Mesendoderm (in vitro differentiated cells): ENCODE measurements around the gene AAR2.

Experiments used
- DNase-seq: peaks from one replicate; pipeline ENCODE4 v3.0.0; 2013
- H2AK5ac ChIP-seq: 2 replicates; pipeline ENCODE4 v1.6.1; 2013; ENCODE audit warnings: low read length, inconsistent platforms
- H2BK120ac ChIP-seq: 2 replicates; pipeline ENCODE4 v1.6.1; 2013; ENCODE audit warnings: low read depth, mild to moderate bottlenecking, low read length, moderate library complexity, mixed read lengths
- H2BK15ac ChIP-seq: replicated peaks from 2 replicates; pipeline ENCODE4 v1.6.1; 2013; ENCODE audit warnings: low read depth, mild to moderate bottlenecking, moderate library complexity
- H2BK5ac ChIP-seq: 2 replicates; pipeline ENCODE4 v1.6.1; 2013; ENCODE audit warnings: low read length, inconsistent platforms
- H3K18ac ChIP-seq: 2 replicates; pipeline ENCODE4 v1.6.1; 2013; ENCODE audit warnings: mild to moderate bottlenecking, low read length, mixed read lengths
- H3K23ac ChIP-seq: one replicate; pipeline ENCODE4 v1.6.1; 2013; ENCODE audit warnings: low read length
- H3K27ac ChIP-seq: 2 replicates; pipeline ENCODE4 v1.5.1; 2013; ENCODE audit warnings: low read depth, mild to moderate bottlenecking, inconsistent platforms, low read length, moderate library complexity
- H3K27me3 ChIP-seq: 2 replicates; pipeline ENCODE4 v1.6.1; 2013; ENCODE audit warnings: low read length, control low read depth, mild to moderate bottlenecking, inconsistent platforms; ENCODE audit not compliant: insufficient read depth, poor library complexity
- H3K36me3 ChIP-seq: 2 replicates; pipeline ENCODE4 v1.6.1; 2013; ENCODE audit warnings: low read length, inconsistent platforms; ENCODE audit not compliant: control insufficient read depth, insufficient read depth
- H3K4ac ChIP-seq: one replicate; pipeline ENCODE4 v1.6.1; 2013; ENCODE audit warnings: low read depth, mild to moderate bottlenecking, low read length, moderate library complexity
- H3K4me1 ChIP-seq: 2 replicates; pipeline ENCODE4 v1.6.1; 2013; ENCODE audit warnings: low read depth, low read length, inconsistent platforms; ENCODE audit not compliant: control insufficient read depth
- H3K4me2 ChIP-seq: 2 replicates; pipeline ENCODE4 v1.6.1; 2013; ENCODE audit warnings: low read length
- H3K4me3 ChIP-seq: 2 replicates; pipeline ENCODE4 v1.5.1; 2013; ENCODE audit warnings: mild to moderate bottlenecking, low read length
- H3K56ac ChIP-seq: one replicate; pipeline ENCODE4 v1.6.1; 2013; ENCODE audit warnings: low read length
- H3K79me1 ChIP-seq: 2 replicates; pipeline ENCODE4 v1.6.1; 2013; ENCODE audit warnings: low read length, inconsistent platforms
- H3K79me2 ChIP-seq: 2 replicates; pipeline ENCODE4 v1.6.1; 2013; ENCODE audit warnings: mild to moderate bottlenecking, low read length; ENCODE audit not compliant: control insufficient read depth, insufficient read depth
- H3K9ac ChIP-seq: 2 replicates; pipeline ENCODE4 v1.6.1; 2013; ENCODE audit warnings: low read length, inconsistent platforms
- H4K5ac ChIP-seq: one replicate; pipeline ENCODE4 v1.6.1; 2013; ENCODE audit warnings: low read length
- H4K8ac ChIP-seq: one replicate; pipeline ENCODE4 v1.6.1; 2013; ENCODE audit warnings: low read depth, mild to moderate bottlenecking, control low read depth, low read length, moderate library complexity
- WGBS: extraction: QIAGEN DNeasy Blood & Tissue Kit; methylation state at CpG from one replicate; pipeline ENCODE4 v1.1.7; 2013; ENCODE audit warnings: low lambda C conversion rate, missing lambda C conversion rate; ENCODE audit not compliant: insufficient coverage; ENCODE audit errors: extremely low coverage; 5-methylcytosine and 5-hydroxymethylcytosine counted together

The AAR2 gene

GRCh38 chr20:36262440-36262839 lies 26.2 kb downstream of the AAR2 start:
- Histone ChIP-seq H3K36me3 (no peaks in the 10 kb centered on the region), H3K27ac (no peak overlapping the region), H4K5ac (no peak overlapping the region), H4K8ac (no peak overlapping the region), H3K9ac (no peak overlapping the region), H3K4me2 (no peak overlapping the region), H2BK120ac (no peak overlapping the region), H2BK5ac (no peak overlapping the region), H3K4me3 (no peak overlapping the region), H3K4ac (no peak overlapping the region), H3K79me2 (no peaks in the 10 kb centered on the region), H3K4me1 (peaks cover 3% of the 10 kb centered on the region), H2AK5ac (no peak overlapping the region), H3K23ac (no peak overlapping the region), H3K18ac (no peak overlapping the region), H3K79me1 (no peaks in the 10 kb centered on the region), H2BK15ac (no peak overlapping the region), H3K56ac (no peak overlapping the region), H3K27me3 (no peaks in the 10 kb centered on the region)
- WGBS, result no CpG with 5 or more reads among the region's 12 CpGs
- DNase-seq, result no peak

GRCh38 chr20:36264426-36265246 lies 28.4 kb downstream of the AAR2 start:
- no peaks in the 10 kb centered on the region for H3K36me3 ChIP-seq
- no peak overlapping the region for H2AK5ac ChIP-seq
- H3K56ac ChIP-seq, result no peak overlapping the region
- no peak overlapping the region for H3K27ac ChIP-seq
- no peak overlapping the region for H3K9ac ChIP-seq
- no peak overlapping the region for H2BK5ac ChIP-seq
- no peak overlapping the region for H2BK15ac ChIP-seq
- H3K4me3 ChIP-seq, result no peak overlapping the region
- peaks cover 1% of the 10 kb centered on the region for H3K4me1 ChIP-seq
- no peak for DNase-seq
- H4K5ac ChIP-seq, result no peak overlapping the region
- H3K4me2 ChIP-seq, result no peak overlapping the region
- H3K23ac ChIP-seq, result no peak overlapping the region
- H3K79me1 ChIP-seq, result no peaks in the 10 kb centered on the region
- H2BK120ac ChIP-seq, result no peak overlapping the region
- H3K18ac ChIP-seq, result no peak overlapping the region
- H3K4ac ChIP-seq, result no peak overlapping the region
- H3K79me2 ChIP-seq, result no peaks in the 10 kb centered on the region
- no peak overlapping the region for H4K8ac ChIP-seq
- WGBS, result no CpG with 5 or more reads among the region's 20 CpGs
- H3K27me3 ChIP-seq, result no peaks in the 10 kb centered on the region

GRCh38 chr20:36266189-36266588 lies 29.9 kb downstream of the AAR2 start:
- Histone ChIP-seq H3K18ac (no peak overlapping the region), H3K4ac (no peak overlapping the region), H2BK15ac (no peak overlapping the region), H3K4me3 (no peak overlapping the region), H4K5ac (no peak overlapping the region), H3K79me2 (no peaks in the 10 kb centered on the region), H2BK5ac (no peak overlapping the region), H3K36me3 (no peaks in the 10 kb centered on the region), H3K79me1 (no peaks in the 10 kb centered on the region), H2AK5ac (no peak overlapping the region), H3K23ac (no peak overlapping the region), H3K27me3 (no peaks in the 10 kb centered on the region), H4K8ac (no peak overlapping the region), H3K9ac (no peak overlapping the region), H2BK120ac (no peak overlapping the region), H3K4me2 (no peak overlapping the region), H3K4me1 (no peaks in the 10 kb centered on the region), H3K56ac (no peak overlapping the region), H3K27ac (no peak overlapping the region)
- WGBS, result no CpG with 5 or more reads among the region's 6 CpGs
- DNase-seq, result no peak

GRCh38 chr20:36267605-36268381 lies 31.5 kb downstream of the AAR2 start:
- DNase-seq, result no peak
- no CpG with 5 or more reads among the region's 24 CpGs for WGBS

GRCh38 chr20:36268440-36269342 lies 32.4 kb downstream of the AAR2 start:
- DNase-seq, result no peak
- no peak overlapping the region for H3K27ac ChIP-seq
- H3K4me3 ChIP-seq, result no peak overlapping the region
- no peak overlapping the region for H2BK120ac ChIP-seq
- no peak overlapping the region for H2AK5ac ChIP-seq
- no peak overlapping the region for H3K4ac ChIP-seq
- H3K27me3 ChIP-seq, result no peaks in the 10 kb centered on the region
- H2BK15ac ChIP-seq, result no peak overlapping the region
- no peak overlapping the region for H2BK5ac ChIP-seq
- no peak overlapping the region for H3K18ac ChIP-seq
- no peaks in the 10 kb centered on the region for H3K36me3 ChIP-seq
- H4K8ac ChIP-seq, result no peak overlapping the region
- H3K56ac ChIP-seq, result no peak overlapping the region
- no peaks in the 10 kb centered on the region for H3K4me1 ChIP-seq
- no peak overlapping the region for H4K5ac ChIP-seq
- no peaks in the 10 kb centered on the region for H3K79me2 ChIP-seq
- no peaks in the 10 kb centered on the region for H3K79me1 ChIP-seq
- H3K23ac ChIP-seq, result no peak overlapping the region
- no peak overlapping the region for H3K9ac ChIP-seq
- no peak overlapping the region for H3K4me2 ChIP-seq
- WGBS, result no CpG with 5 or more reads among the region's 10 CpGs

More at GRCh38 chr20:36267605-36268381, 31.5 kb downstream of the AAR2 start:
- Histone ChIP-seq H3K56ac (no peak overlapping the region), H4K8ac (no peak overlapping the region), H3K23ac (no peak overlapping the region), H3K18ac (no peak overlapping the region), H2BK15ac (no peak overlapping the region), H3K27ac (no peak overlapping the region), H2BK120ac (no peak overlapping the region), H3K27me3 (no peaks in the 10 kb centered on the region), H3K36me3 (no peaks in the 10 kb centered on the region), H3K4me1 (no peaks in the 10 kb centered on the region), H2BK5ac (no peak overlapping the region), H4K5ac (no peak overlapping the region), H3K4ac (no peak overlapping the region), H2AK5ac (no peak overlapping the region), H3K9ac (no peak overlapping the region), H3K79me2 (no peaks in the 10 kb centered on the region), H3K4me3 (no peak overlapping the region), H3K4me2 (no peak overlapping the region), H3K79me1 (no peaks in the 10 kb centered on the region)
